ENCODE results near the gene SLC9B1. TPM values are rescaled to one million over a fixed set of nuclear protein-coding genes. Genes with fewer than 3 reads are reported as not detected.
"Not testable (repeated sequence)": the region's sequence is repeated elsewhere in the genome, so short reads cannot be mapped to it uniquely, and the experiment has no call there.

SLC9B1 gene
- total and polyA plus RNA-seq, 4 experiments from 2014 or later = 2.0 to 5.2 (median 3.7) TPM

DNA sequence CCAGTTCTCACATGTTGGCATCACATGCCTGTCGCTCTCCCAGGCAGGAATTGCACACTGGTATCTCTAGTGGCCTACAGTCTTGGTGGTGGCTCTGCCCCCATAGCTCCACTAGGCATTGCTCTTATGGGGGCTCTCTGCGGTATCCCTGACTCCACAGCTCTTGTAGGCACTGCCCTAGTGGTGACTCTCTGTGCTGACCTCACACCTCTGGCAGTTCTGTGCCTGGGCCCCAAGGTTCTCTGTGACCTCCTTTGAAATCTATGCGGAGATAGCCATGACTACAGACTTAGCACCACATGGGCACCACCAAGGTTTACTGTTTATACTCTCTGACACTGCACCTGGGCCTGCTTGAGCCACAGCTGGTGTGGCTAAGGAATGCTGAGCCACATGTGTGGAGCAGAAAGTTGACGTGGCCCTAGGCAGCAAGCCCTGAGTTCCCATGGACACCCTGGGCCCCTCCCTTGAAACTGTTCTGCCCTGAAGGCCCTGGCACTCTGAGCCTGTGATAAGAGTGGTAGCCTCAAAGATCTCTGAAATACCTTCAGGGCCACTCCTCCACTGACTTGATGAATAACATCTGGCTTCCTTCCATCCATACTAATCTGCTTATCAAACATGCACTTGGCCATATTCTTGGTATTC, 8.0 kb downstream of the SLC9B1 start:
- CTCF ChIA-PET (ENCODE audit: partially characterized antibody) = interaction anchor here (1.0 to 3.2 kb wide), 4 partner anchors 80 to 563 kb away, joined by 3 to 9 read pairs (median 6); no protein-coding TSS in a partner anchor
- POLR2A ChIA-PET (ENCODE audit: partially characterized antibody) = interaction anchor here (0.6 to 1.3 kb wide), 2 partner anchors 9 to 580 kb away, joined by 3 read pairs; no protein-coding TSS in a partner anchor
- intact Hi-C loops (cut with micrococcal nuclease) = loop anchor here (10.0 kb wide), 1 partner anchor 183 kb away; the partner anchor contains the start of gene CENPE

DNA sequence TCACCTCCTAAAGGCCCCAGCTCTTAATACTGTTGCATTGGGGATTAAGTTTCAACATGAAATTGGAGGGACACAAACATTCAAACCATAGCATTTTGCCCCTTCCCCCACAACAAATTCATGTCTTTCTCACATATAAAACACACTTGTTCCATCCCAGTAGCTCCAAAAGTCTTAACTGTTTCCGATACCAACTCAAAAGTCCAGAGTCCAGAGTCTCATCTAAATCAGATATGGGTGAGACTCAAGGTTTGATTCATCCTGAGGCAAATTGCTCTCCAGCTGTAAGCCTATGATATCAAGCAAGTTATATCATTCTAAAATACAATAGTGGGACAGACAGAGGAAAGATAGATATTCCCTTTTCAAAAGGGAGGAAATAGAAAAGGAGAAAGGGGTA, 8.7 kb downstream of the SLC9B1 start:
- Mint-ChIP-seq H3K27ac (no peak overlapping the region), H3K9me3 (no peaks in the 10 kb centered on the region), H3K4me3 (no peak overlapping the region), H3K36me3 (no peaks in the 10 kb centered on the region), H3K27me3 (no peaks in the 10 kb centered on the region), H3K4me1 (peaks cover 0 to 2% (median 1%) of the 10 kb centered on the region in 4 donors)
- H3K36me3 ChIP-seq (ENCODE audit: insufficient read depth, low read length) = no peaks in the 10 kb centered on the region
- no peak overlapping the region for H3K4me3 ChIP-seq (ENCODE audit: low read length in 2 of 2)
- intact Hi-C loops (cut with micrococcal nuclease) = loop anchor here (10.0 kb wide), 1 partner anchor 184 kb away; the partner anchor contains the start of gene CENPE
- ChIA-PET CTCF (ENCODE audit: partially characterized antibody) (interaction anchor here (0.6 to 1.8 kb wide), 4 partner anchors 81 to 562 kb away, joined by 3 to 7 read pairs (median 5); no protein-coding TSS in a partner anchor), POLR2A (ENCODE audit: partially characterized antibody) (interaction anchor here (0.6 to 1.3 kb wide), 2 partner anchors 9 to 580 kb away, joined by 3 read pairs; no protein-coding TSS in a partner anchor)
- H3K27me3 ChIP-seq (ENCODE audit: insufficient read depth, low read length) = no peaks in the 10 kb centered on the region
- no peak for DNase-seq
- no peaks in the 10 kb centered on the region for H3K9me3 ChIP-seq (ENCODE audit: control insufficient read depth in 1 of 2, low read length in 2 of 2)
- no peak overlapping the region for H3K27ac ChIP-seq (ENCODE audit: low read depth, low read length)
- H3K4me1 ChIP-seq (ENCODE audit: insufficient read depth, low read length) = no peaks in the 10 kb centered on the region

More for the DNA sequence above, 8.0 kb downstream of the SLC9B1 start:
- Histone ChIP-seq H3K4me3 (ENCODE audit: low read length in 2 of 2) (no peak overlapping the region), H3K27me3 (ENCODE audit: insufficient read depth, low read length) (no peaks in the 10 kb centered on the region), H3K27ac (ENCODE audit: low read depth, low read length) (no peak overlapping the region), H3K9me3 (ENCODE audit: control insufficient read depth in 1 of 2, low read length in 2 of 2) (no peaks in the 10 kb centered on the region), H3K4me1 (ENCODE audit: insufficient read depth, low read length) (no peaks in the 10 kb centered on the region), H3K36me3 (ENCODE audit: insufficient read depth, low read length) (no peaks in the 10 kb centered on the region)
- Mint-ChIP-seq H3K9me3 (no peaks in the 10 kb centered on the region), H3K27ac (peak overlapping the region in 2 of 7 donors; percentile 30 to 49), H3K27me3 (no peaks in the 10 kb centered on the region), H3K4me3 (no peak overlapping the region), H3K4me1 (peaks cover 0 to 2% (median 1%) of the 10 kb centered on the region in 4 donors), H3K36me3 (no peaks in the 10 kb centered on the region)
- DNase-seq = no peak

DNA sequence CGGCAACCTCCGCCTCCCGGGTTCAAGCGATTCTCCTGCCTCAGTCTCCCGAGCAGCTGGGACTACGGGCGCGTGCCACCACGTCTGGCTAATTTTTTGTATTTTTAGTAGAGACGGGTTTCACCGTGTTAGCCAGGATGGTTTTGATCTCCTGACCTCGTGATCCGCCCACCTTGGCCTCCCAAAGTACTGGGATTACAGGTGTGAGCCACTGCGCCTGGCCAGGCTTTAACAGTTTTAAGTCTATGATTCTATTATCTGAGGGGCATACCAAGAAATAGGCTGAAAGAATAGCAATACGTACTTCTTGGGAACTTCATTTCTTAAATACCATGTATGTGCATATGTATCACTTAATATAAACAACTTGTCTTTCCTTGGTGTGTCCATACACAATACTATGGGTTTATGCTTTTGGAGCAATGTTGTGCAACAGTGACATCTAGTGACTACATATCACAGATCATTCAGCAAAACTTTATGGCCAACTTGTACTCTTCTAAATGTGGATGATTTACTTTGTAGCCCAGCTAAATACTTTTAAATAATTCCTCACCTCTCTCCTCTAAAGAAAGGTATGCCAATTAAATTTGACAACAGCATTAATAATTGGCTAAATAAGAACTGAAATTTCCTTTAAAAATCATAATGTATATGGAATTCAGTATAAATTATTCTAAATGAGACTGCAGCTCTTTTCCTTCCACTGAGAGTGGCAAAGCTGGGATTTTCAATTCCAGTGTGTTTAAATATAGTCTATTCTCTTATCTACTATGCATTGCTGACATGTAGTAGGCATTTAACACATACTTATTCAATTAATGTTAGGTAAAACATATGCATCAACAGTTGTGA, 10.4 kb downstream of the SLC9B1 start:
- Mint-ChIP-seq H3K36me3 (no peaks in the 10 kb centered on the region), H3K27ac (no peak overlapping the region), H3K4me3 (no peak overlapping the region), H3K9me3 (no peaks in the 10 kb centered on the region), H3K4me1 (peaks cover 0 to 2% (median 1%) of the 10 kb centered on the region in 4 donors), H3K27me3 (peaks cover 0 to 1% of the 10 kb centered on the region in 2 donors)
- intact Hi-C loops (cut with micrococcal nuclease) = loop anchor here (1.0 to 5.0 kb wide), 10 partner anchors 90 to 662 kb away; partner anchors contain the start of genes BDH2, MANBA, NFKB1 and SLC39A8
- ChIA-PET CTCF (ENCODE audit: partially characterized antibody) (interaction anchor here (0.6 to 3.2 kb wide), 21 partner anchors 8 to 751 kb away, joined by 3 to 22 read pairs (median 4); partner anchors contain the start of genes SLC39A8 and UBE2D3), POLR2A (ENCODE audit: partially characterized antibody) (interaction anchor here (0.5 to 1.4 kb wide), 5 partner anchors 9 to 561 kb away, joined by 3 to 6 read pairs (median 3); partner anchors contain the start of gene UBE2D3)
- DNase-seq = peak; percentile 35 to 61 (median 59)
- no peaks in the 10 kb centered on the region for H3K4me1 ChIP-seq (ENCODE audit: insufficient read depth, low read length)
- no peak overlapping the region for H3K27ac ChIP-seq (ENCODE audit: low read depth, low read length)
- no peak overlapping the region for H3K4me3 ChIP-seq (ENCODE audit: low read length in 2 of 2)
- H3K9me3 ChIP-seq (ENCODE audit: control insufficient read depth in 1 of 2, low read length in 2 of 2) = no peaks in the 10 kb centered on the region
- H3K27me3 ChIP-seq (ENCODE audit: insufficient read depth, low read length) = no peaks in the 10 kb centered on the region
- H3K36me3 ChIP-seq (ENCODE audit: insufficient read depth, low read length) = no peaks in the 10 kb centered on the region

- Histone ChIP-seq H3K4me1 (ENCODE audit: insufficient read depth, low read length) (no peaks in the 10 kb centered on the region), H3K9me3 (ENCODE audit: control insufficient read depth in 1 of 2, low read length in 2 of 2) (no peaks in the 10 kb centered on the region), H3K4me3 (ENCODE audit: low read length in 2 of 2) (no peak overlapping the region), H3K36me3 (ENCODE audit: insufficient read depth, low read length) (no peaks in the 10 kb centered on the region), H3K27ac (ENCODE audit: low read depth, low read length) (no peak overlapping the region), H3K27me3 (ENCODE audit: insufficient read depth, low read length) (no peaks in the 10 kb centered on the region)
- Mint-ChIP-seq H3K27me3 (peaks cover 0 to 2% of the 10 kb centered on the region in 2 donors), H3K4me3 (no peak overlapping the region), H3K9me3 (peaks cover 0 to 5% (median 0%) of the 10 kb centered on the region in 8 donors), H3K27ac (no peak overlapping the region), H3K36me3 (peaks cover 3 to 28% of the 10 kb centered on the region in 2 donors), H3K4me1 (no peaks in the 10 kb centered on the region)
- ChIA-PET POLR2A (ENCODE audit: partially characterized antibody) (no interaction called here), CTCF (ENCODE audit: partially characterized antibody) (no interaction called here)
- intact Hi-C loops (cut with micrococcal nuclease) = no loop called here
- DNase-seq = no peak
Observed at GRCh38 chr4:103002551-103002950, 17.0 kb downstream of the SLC9B1 start.

DNA sequence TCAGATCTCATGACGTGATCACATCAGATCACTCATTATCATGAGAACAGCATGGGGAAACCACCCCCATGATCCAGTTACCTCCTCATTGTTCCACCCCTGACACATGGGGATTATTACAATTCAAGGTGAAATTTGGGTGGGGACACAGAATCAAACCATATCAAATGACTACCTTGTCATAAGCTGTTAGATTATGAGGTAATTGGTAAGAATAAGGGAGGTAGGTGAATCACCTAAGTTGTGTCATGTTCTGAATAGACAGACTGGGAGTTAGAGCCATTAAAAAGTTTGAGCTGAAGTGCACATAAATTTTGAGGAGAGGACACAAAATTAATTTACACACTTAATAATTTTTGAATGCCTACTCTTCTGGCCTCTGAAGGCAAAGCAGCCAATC, 24.7 kb downstream of the SLC9B1 start:
- H3K27ac Mint-ChIP-seq = no peak overlapping the region
- no peaks in the 10 kb centered on the region for H3K4me1 ChIP-seq (ENCODE audit: insufficient read depth, low read length)
- no peak overlapping the region for H3K4me3 ChIP-seq (ENCODE audit: low read length in 2 of 2)
- ChIA-PET POLR2A (ENCODE audit: partially characterized antibody) (interaction anchor here (0.7 kb wide), 1 partner anchor 938 kb away, joined by 3 read pairs; no protein-coding TSS in a partner anchor), CTCF (ENCODE audit: partially characterized antibody) (no interaction called here)
- H3K36me3 ChIP-seq (ENCODE audit: insufficient read depth, low read length) = no peaks in the 10 kb centered on the region
- DNase-seq = no peak
- peaks cover 1 to 17% (median 7%) of the 10 kb centered on the region in 8 donors for H3K9me3 Mint-ChIP-seq
- intact Hi-C loops (cut with micrococcal nuclease) = no loop called here
- H3K4me3 Mint-ChIP-seq = no peak overlapping the region
- H3K4me1 Mint-ChIP-seq = no peaks in the 10 kb centered on the region
- H3K27me3 ChIP-seq (ENCODE audit: insufficient read depth, low read length) = no peaks in the 10 kb centered on the region
- no peak overlapping the region for H3K27ac ChIP-seq (ENCODE audit: low read depth, low read length)
- no peaks in the 10 kb centered on the region for H3K27me3 Mint-ChIP-seq
- no peaks in the 10 kb centered on the region for H3K9me3 ChIP-seq (ENCODE audit: control insufficient read depth in 1 of 2, low read length in 2 of 2)
- H3K36me3 Mint-ChIP-seq = peaks cover 2 to 22% of the 10 kb centered on the region in 2 donors

DNA sequence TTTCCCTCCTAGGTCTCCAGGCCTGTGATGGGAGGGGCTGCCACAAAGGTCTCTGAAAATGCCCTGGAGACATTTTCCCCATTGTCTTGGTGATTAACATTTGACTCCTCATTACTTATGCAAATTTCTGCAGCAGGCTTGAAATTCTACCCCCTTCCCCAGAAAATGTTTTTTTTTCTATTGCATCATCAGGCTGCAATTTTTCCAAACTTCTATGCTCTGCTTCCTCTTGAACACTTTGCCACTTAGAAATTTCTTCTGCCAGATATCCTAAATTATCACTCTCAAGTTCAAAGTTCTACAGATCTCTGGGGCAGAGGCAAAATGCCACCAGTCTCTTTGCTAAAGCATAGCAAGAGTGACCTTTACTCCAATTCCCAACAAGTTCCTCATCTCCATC, 25.5 kb downstream of the SLC9B1 start:
- H3K27ac ChIP-seq (ENCODE audit: low read depth, low read length); H3K4me1 Mint-ChIP-seq; H3K4me3 ChIP-seq (ENCODE audit: low read length in 2 of 2); CTCF ChIA-PET (ENCODE audit: partially characterized antibody); H3K36me3 ChIP-seq (ENCODE audit: insufficient read depth, low read length); H3K27me3 Mint-ChIP-seq; H3K9me3 ChIP-seq (ENCODE audit: control insufficient read depth in 1 of 2, low read length in 2 of 2); intact Hi-C loops (cut with micrococcal nuclease); DNase-seq; H3K4me3 Mint-ChIP-seq; H3K4me1 ChIP-seq (ENCODE audit: insufficient read depth, low read length); H3K27me3 ChIP-seq (ENCODE audit: insufficient read depth, low read length); POLR2A ChIA-PET (ENCODE audit: partially characterized antibody): not testable (repeated sequence)
- peaks cover 1 to 17% (median 7%) of the 10 kb centered on the region in 8 donors for H3K9me3 Mint-ChIP-seq
- H3K27ac Mint-ChIP-seq = peak overlapping the region in 1 of 7 donors; percentile 7
- H3K36me3 Mint-ChIP-seq = peaks cover 2 to 19% of the 10 kb centered on the region in 2 donors

Measured in CD4-positive, alpha-beta memory T cell (primary cell).